Measurements from ENCODE around the gene CERS6.

The CERS6 gene

GRCh38 chr2:168432565-168433186 is 23.4 kb upstream of the CERS6 start:
- Mint-ChIP-seq H3K9me3 (ENCODE audit: low read depth) (no peaks in the 10 kb centered on the region), H3K4me1 (ENCODE audit: low read depth) (peaks cover 59% of the 10 kb centered on the region)

GRCh38 chr2:168433527-168433926 is 22.5 kb upstream of the CERS6 start:
- Mint-ChIP-seq H3K27me3 (no peaks in the 10 kb centered on the region), H3K4me3 (peak overlapping the region; percentile 58), H3K4me1 (ENCODE audit: low read depth) (peaks cover 56% of the 10 kb centered on the region), H3K36me3 (no peaks in the 10 kb centered on the region), H3K9me3 (ENCODE audit: low read depth) (no peaks in the 10 kb centered on the region), H3K27ac (peak overlapping the region; percentile 84)

More at GRCh38 chr2:168432565-168433186, 23.4 kb upstream of the CERS6 start:
- H3K36me3 Mint-ChIP-seq = peaks cover 2% of the 10 kb centered on the region
- no peaks in the 10 kb centered on the region for H3K27me3 Mint-ChIP-seq
- H3K27ac Mint-ChIP-seq = peak overlapping the region; percentile 84
- H3K4me3 Mint-ChIP-seq = peak overlapping the region; percentile 67

GRCh38 chr2:168434146-168434545 is 21.9 kb upstream of the CERS6 start:
- Mint-ChIP-seq H3K4me1 (ENCODE audit: low read depth) (peaks cover 59% of the 10 kb centered on the region), H3K4me3 (peak overlapping the region; percentile 14), H3K27me3 (no peaks in the 10 kb centered on the region), H3K9me3 (ENCODE audit: low read depth) (no peaks in the 10 kb centered on the region), H3K27ac (peak overlapping the region; percentile 84), H3K36me3 (no peaks in the 10 kb centered on the region)

DNA sequence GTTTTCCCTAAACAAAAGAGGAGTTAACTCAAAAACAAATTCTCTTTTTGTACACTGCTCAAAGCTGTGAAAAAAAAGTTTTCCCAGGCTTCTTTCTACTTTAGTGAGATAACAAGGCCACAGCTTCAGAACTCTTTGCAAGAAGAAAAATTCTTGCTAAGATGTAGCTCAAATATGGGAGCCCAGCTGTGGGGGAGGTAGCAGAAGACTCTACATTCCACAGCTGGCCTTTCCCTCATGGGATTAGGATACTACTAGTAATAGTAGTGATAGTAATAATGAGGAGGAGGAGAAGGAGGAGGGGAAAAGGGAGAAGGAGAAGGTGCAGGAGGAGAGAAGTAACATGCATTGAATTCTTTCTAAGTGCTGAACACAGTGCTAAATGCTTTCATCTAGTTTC is 19.2 kb upstream of the CERS6 start:
- Mint-ChIP-seq H3K36me3 (no peaks in the 10 kb centered on the region), H3K4me1 (ENCODE audit: low read depth) (peaks cover 58% of the 10 kb centered on the region), H3K27ac (no peak overlapping the region), H3K27me3 (no peaks in the 10 kb centered on the region), H3K4me3 (peak overlapping the region; percentile 21), H3K9me3 (ENCODE audit: low read depth) (no peaks in the 10 kb centered on the region)

- no peak overlapping the region for H3K27ac Mint-ChIP-seq
- H3K36me3 Mint-ChIP-seq = no peaks in the 10 kb centered on the region
- no peaks in the 10 kb centered on the region for H3K9me3 Mint-ChIP-seq (ENCODE audit: low read depth)
- H3K4me3 Mint-ChIP-seq = no peak overlapping the region
- H3K4me1 Mint-ChIP-seq (ENCODE audit: low read depth) = peaks cover 46% of the 10 kb centered on the region
- no peaks in the 10 kb centered on the region for H3K27me3 Mint-ChIP-seq
Measured at GRCh38 chr2:168438553-168438952, 17.5 kb upstream of the CERS6 start.

DNA sequence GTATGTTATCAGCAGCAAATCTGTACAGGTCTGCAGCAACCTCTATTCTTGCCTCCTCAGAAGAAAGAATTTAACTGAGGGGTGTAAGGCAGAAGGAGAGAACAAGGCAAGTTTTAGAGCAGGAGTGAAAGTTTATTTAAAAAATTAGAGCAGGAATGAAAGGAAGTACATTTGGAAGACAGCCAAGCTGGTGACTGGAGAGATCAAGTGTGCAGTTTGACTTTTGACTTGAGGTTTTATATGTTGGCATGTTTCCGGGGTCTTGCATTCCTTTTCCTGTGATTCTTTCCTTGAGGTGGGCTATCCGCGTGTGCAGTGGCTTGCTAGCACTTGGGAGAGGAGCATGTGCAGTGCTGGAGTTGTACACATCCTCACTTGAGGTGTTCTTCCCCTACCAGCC is 16.5 kb upstream of the CERS6 start:
- H3K4me3 Mint-ChIP-seq = no peak overlapping the region
- H3K4me1 Mint-ChIP-seq (ENCODE audit: low read depth) = peaks cover 39% of the 10 kb centered on the region
- H3K36me3 Mint-ChIP-seq = no peaks in the 10 kb centered on the region
- no peaks in the 10 kb centered on the region for H3K9me3 Mint-ChIP-seq (ENCODE audit: low read depth)
- no peak overlapping the region for H3K27ac Mint-ChIP-seq
- H3K27me3 Mint-ChIP-seq = no peaks in the 10 kb centered on the region

GRCh38 chr2:168441214-168441872 is 14.7 kb upstream of the CERS6 start:
- Mint-ChIP-seq H3K9me3 (ENCODE audit: low read depth) (no peaks in the 10 kb centered on the region), H3K27me3 (no peaks in the 10 kb centered on the region), H3K4me1 (ENCODE audit: low read depth) (peaks cover 29% of the 10 kb centered on the region), H3K4me3 (no peak overlapping the region), H3K27ac (no peak overlapping the region), H3K36me3 (peaks cover 2% of the 10 kb centered on the region)

GRCh38 chr2:168443818-168444217 is 12.3 kb upstream of the CERS6 start:
- Mint-ChIP-seq H3K9me3 (ENCODE audit: low read depth) (no peaks in the 10 kb centered on the region), H3K27ac (peak overlapping the region; percentile 0), H3K36me3 (peaks cover 2% of the 10 kb centered on the region), H3K4me3 (no peak overlapping the region), H3K4me1 (ENCODE audit: low read depth) (peaks cover 29% of the 10 kb centered on the region), H3K27me3 (no peaks in the 10 kb centered on the region)

DNA sequence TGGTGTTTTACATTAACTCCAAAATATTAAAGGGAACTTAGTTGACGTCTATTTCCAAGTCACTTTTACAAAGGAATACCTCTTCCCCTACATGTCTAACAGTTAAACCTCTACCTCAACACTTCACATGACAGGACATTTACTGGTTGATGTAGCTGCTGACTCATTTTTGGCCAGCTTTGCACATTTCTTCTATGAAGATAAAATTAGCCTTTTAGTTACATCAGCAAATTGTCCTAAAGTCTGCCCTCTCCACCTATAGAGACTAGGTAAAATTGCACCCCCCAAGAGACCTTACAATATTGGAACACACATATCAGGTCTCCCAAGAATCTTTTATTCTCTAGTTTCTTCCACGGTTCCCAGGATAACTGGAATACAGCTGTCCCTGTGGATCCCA is 10.1 kb upstream of the CERS6 start:
- Mint-ChIP-seq H3K9me3 (ENCODE audit: low read depth) (no peaks in the 10 kb centered on the region), H3K4me3 (no peak overlapping the region), H3K27ac (no peak overlapping the region), H3K27me3 (no peaks in the 10 kb centered on the region), H3K36me3 (peaks cover 2% of the 10 kb centered on the region), H3K4me1 (ENCODE audit: low read depth) (peaks cover 35% of the 10 kb centered on the region)

GRCh38 chr2:168448980-168449379 is 7.1 kb upstream of the CERS6 start:
- peaks cover 2% of the 10 kb centered on the region for H3K36me3 Mint-ChIP-seq
- H3K4me1 Mint-ChIP-seq (ENCODE audit: low read depth) = peaks cover 33% of the 10 kb centered on the region
- H3K27me3 Mint-ChIP-seq = no peaks in the 10 kb centered on the region
- no peak overlapping the region for H3K4me3 Mint-ChIP-seq
- H3K9me3 Mint-ChIP-seq (ENCODE audit: low read depth) = no peaks in the 10 kb centered on the region
- peak overlapping the region; percentile 67 for H3K27ac Mint-ChIP-seq

DNA sequence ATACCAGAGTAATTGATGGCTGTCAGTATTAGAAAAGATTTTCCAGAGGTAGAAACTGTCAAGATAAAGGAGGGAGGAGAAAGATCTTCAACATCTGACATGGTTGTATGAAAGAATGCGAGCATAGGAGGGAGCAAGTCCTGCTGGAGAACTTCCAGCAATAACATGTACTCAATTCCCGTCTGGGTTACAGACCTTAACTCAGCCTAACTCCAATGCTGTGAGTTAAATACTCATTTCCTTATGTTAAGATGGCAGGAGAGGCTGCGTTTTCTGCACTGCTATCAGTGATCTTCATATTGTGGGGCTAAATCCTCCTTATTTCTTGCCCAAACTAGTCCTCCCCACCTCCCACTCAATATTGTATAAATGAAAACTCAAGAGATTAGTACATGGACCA is 6.7 kb upstream of the CERS6 start:
- Mint-ChIP-seq H3K9me3 (ENCODE audit: low read depth) (no peaks in the 10 kb centered on the region), H3K36me3 (peaks cover 2% of the 10 kb centered on the region), H3K4me3 (no peak overlapping the region), H3K4me1 (ENCODE audit: low read depth) (peaks cover 33% of the 10 kb centered on the region), H3K27ac (peak overlapping the region; percentile 67), H3K27me3 (no peaks in the 10 kb centered on the region)

DNA sequence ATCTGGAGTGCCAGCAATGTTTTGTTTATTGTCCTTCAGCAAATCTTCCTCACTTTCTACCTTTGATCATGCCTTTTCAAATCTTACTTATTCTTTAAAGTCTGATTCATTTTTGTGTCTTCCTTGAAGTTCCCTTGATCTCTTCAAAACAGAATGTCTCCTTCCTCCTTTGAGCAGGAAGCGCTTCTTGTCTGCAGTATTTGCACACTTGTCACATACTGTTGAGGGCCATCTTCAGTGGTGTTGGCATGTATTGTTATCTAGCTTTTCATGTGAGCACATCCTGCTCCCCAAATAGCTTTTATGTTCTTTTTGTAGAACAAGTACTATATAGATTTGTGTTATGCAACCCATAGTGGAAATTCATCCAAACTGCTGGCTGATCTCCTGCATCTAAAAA is 5.9 kb upstream of the CERS6 start:
- peak overlapping the region; percentile 24 for H3K27ac Mint-ChIP-seq
- peaks cover 2% of the 10 kb centered on the region for H3K36me3 Mint-ChIP-seq
- peaks cover 33% of the 10 kb centered on the region for H3K4me1 Mint-ChIP-seq (ENCODE audit: low read depth)
- no peaks in the 10 kb centered on the region for H3K9me3 Mint-ChIP-seq (ENCODE audit: low read depth)
- H3K4me3 Mint-ChIP-seq = no peak overlapping the region
- no peaks in the 10 kb centered on the region for H3K27me3 Mint-ChIP-seq

DNA sequence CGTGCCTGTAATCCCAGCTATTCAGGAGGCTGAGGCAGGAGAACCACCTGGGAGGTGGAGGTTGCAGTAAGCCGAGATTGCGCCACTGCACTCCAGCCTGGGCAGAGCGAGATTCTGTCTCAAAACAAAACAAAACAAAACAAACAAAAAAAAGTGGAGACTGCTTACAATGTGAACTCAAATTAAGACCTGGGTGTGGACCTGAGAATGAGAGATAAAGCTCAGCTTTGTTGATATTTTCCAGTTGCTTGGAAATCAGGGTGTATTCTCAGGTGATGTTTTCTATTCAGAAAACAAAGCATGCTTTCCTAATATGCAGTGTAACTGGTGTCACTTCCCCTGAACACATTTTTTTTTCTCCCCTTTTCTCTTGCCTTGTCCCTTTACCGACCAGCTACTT is 5.3 kb upstream of the CERS6 start:
- Mint-ChIP-seq H3K4me3 (peak overlapping the region; percentile 21), H3K27ac (peak overlapping the region; percentile 50), H3K36me3 (peaks cover 2% of the 10 kb centered on the region), H3K27me3 (no peaks in the 10 kb centered on the region), H3K4me1 (ENCODE audit: low read depth) (peaks cover 33% of the 10 kb centered on the region), H3K9me3 (ENCODE audit: low read depth) (no peaks in the 10 kb centered on the region)

GRCh38 chr2:168452781-168453180 is 3.3 kb upstream of the CERS6 start:
- H3K27me3 Mint-ChIP-seq = no peaks in the 10 kb centered on the region
- peaks cover 32% of the 10 kb centered on the region for H3K4me1 Mint-ChIP-seq (ENCODE audit: low read depth)
- H3K36me3 Mint-ChIP-seq = no peaks in the 10 kb centered on the region
- H3K27ac Mint-ChIP-seq = no peak overlapping the region
- no peak overlapping the region for H3K4me3 Mint-ChIP-seq
- no peaks in the 10 kb centered on the region for H3K9me3 Mint-ChIP-seq (ENCODE audit: low read depth)

DNA sequence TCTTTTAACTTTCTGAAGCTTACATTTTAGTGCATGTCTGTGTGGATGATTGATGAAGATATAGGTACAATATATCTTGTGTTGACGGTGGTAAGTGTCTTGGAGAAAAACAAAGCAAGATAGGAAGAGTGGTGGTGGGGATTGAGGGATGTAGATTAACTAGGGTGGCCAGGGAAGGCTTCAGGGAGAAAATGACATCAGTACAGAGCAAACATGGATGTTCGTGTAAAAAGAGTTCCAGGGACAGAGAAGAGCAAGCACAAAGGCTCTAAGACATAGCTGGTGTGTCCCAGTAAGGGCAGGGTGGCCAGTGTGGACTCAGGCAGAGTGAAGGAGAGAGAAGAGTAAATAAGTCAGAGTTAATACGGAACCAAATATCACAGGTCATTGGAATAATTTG is 2.7 kb upstream of the CERS6 start:
- H3K27ac Mint-ChIP-seq = no peak overlapping the region
- no peaks in the 10 kb centered on the region for H3K27me3 Mint-ChIP-seq
- H3K9me3 Mint-ChIP-seq (ENCODE audit: low read depth) = no peaks in the 10 kb centered on the region
- H3K36me3 Mint-ChIP-seq = no peaks in the 10 kb centered on the region
- H3K4me1 Mint-ChIP-seq (ENCODE audit: low read depth) = peaks cover 39% of the 10 kb centered on the region
- no peak overlapping the region for H3K4me3 Mint-ChIP-seq

All from activated naive CD8-positive, alpha-beta T cell (primary cell).